Measurements from ENCODE around the gene SRSF4. TPM values are rescaled to one million over a fixed set of nuclear protein-coding genes. Genes with fewer than 3 reads are reported as not detected.

SRSF4 gene
- total and polyA plus RNA-seq, 2 experiments from 2014 or later: 53.2 to 71.4 TPM

DNA sequence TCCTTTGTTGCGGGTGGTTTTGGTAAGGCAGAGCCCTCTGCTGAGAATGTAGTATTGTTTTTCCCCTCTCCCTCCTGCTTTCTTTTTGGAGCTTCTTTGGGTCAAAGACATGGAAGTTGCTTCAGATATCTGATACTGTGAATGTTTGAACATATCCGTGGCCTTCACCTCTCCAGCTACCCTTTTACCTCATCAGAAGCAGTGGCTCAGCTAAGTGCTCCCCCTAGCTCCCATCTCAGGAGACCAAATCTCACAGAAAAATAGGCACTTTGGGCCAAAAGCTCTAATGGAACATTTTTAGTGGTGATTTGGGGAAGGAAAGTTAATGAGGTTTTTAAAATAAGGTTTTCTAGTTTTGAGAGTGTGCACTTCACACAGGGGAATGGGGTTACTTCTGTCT lies 64.3 kb downstream of the SRSF4 start:
- H3K4me1 ChIP-seq (ENCODE audit: insufficient read depth): peaks cover 11% of the 10 kb centered on the region
- H3K9me2 ChIP-seq (replicated peaks; ENCODE audit: insufficient read depth): no peaks in the 10 kb centered on the region
- peaks cover 14% of the 10 kb centered on the region for H3K79me2 ChIP-seq
- H3K27me3 ChIP-seq: peaks cover 9% of the 10 kb centered on the region
- H3K4me2 ChIP-seq: no peak overlapping the region
- no peak overlapping the region for H3K4me3 ChIP-seq
- H4K20me1 ChIP-seq (ENCODE audit: insufficient read depth, poor library complexity, severe bottlenecking): peaks cover 4% of the 10 kb centered on the region
- no peaks in the 10 kb centered on the region for H3K36me3 ChIP-seq (replicated peaks; ENCODE audit: insufficient read depth, low read depth)
- TF ChIP-seq CTCF (IDR thresholded peaks at IDR 0.05; ENCODE audit: poor library complexity) (peak; percentile 20), EZH2phosphoT487 (IDR thresholded peaks at IDR 0.05; ENCODE audit: low read depth, severe bottlenecking, unreplicated experiment) (no peak)
- H3K9me3 ChIP-seq (ENCODE audit: low read depth): no peaks in the 10 kb centered on the region
- DNase-seq (ENCODE audit: low spot score): no peak
- no peak overlapping the region for H3K27ac ChIP-seq
- no peak overlapping the region for H2AFZ ChIP-seq
- WGBS (ENCODE audit: low lambda C conversion rate, missing lambda C conversion rate): 65% methylated on average over 2 of the region's 2 CpGs

DNA sequence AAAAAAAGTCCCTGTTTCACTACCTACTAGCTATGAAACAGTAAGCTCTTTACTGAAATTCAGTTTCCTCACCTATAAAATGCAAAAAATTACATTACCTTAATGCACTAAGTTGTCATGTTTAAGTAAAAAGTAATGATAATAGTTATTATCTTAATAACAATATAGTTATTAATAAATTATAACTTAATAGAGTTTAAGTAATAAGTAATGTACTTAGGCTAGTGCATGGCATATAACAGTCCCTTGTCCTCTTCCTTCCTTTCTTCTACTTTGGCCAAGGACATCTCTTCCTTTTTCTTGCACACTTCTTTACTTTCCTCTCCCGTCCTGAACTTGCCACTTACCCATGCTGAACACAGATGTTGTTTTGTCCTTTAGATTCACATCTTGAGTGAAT lies 67.0 kb downstream of the SRSF4 start:
- 68% methylated on average over 1 of the region's 1 CpG for WGBS (ENCODE audit: low lambda C conversion rate, missing lambda C conversion rate)

DNA sequence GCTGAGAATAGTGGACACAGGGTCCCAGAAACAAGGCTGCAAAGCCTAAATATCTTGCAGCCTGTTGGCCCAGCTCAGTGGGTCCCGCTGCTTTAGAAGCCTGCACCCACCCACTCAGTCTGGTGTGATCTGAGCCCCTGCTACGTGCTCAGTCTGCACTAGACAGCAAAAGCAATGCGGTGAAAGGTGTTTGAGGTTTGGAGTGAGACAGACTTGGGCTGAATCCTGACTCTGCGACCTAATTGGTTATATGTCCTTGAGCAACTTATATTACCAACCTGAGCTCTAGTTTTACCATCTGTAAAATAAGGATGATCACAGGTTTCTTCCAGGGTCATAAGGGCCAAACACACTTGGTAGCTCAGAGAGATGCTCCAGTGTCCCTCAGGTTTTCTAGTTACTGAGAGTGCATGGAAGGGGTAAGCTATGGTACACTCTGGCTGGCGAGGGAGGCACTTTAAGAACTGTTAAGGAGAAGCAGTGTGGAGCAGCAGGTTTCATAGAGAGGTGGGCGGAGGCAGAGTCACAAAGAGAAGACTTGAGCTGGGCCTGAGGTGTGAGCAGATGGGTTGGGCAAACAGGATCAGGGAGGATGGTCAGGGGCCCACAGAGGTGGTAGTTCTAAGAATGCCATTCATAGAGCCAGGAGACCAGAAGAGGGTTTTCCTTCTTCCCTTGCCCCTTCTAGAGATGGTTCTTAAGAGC lies 68.1 kb downstream of the SRSF4 start:
- H4K20me1 ChIP-seq (ENCODE audit: insufficient read depth, poor library complexity, severe bottlenecking): no peaks in the 10 kb centered on the region
- TF ChIP-seq CTCF (IDR thresholded peaks at IDR 0.05; ENCODE audit: poor library complexity) (no peak), EZH2phosphoT487 (IDR thresholded peaks at IDR 0.05; ENCODE audit: low read depth, severe bottlenecking, unreplicated experiment) (no peak), EZH2 (IDR thresholded peaks at IDR 0.05; ENCODE audit: borderline replicate concordance) (no peak)
- H3K36me3 ChIP-seq (replicated peaks; ENCODE audit: insufficient read depth, low read depth): no peaks in the 10 kb centered on the region
- no peak overlapping the region for H3K4me2 ChIP-seq
- H3K27me3 ChIP-seq: no peaks in the 10 kb centered on the region
- no peak overlapping the region for H3K27ac ChIP-seq
- no peaks in the 10 kb centered on the region for H3K9me3 ChIP-seq (ENCODE audit: low read depth)
- 93% methylated on average over 6 of the region's 6 CpGs for WGBS (ENCODE audit: low lambda C conversion rate, missing lambda C conversion rate)
- no peaks in the 10 kb centered on the region for H3K9me2 ChIP-seq (replicated peaks; ENCODE audit: insufficient read depth)
- H3K4me3 ChIP-seq: no peak overlapping the region
- H3K79me2 ChIP-seq: no peaks in the 10 kb centered on the region
- no peaks in the 10 kb centered on the region for H3K4me1 ChIP-seq (ENCODE audit: insufficient read depth)
- H2AFZ ChIP-seq: no peak overlapping the region
- no peak for DNase-seq (ENCODE audit: low spot score)

More for the DNA sequence above, 67.0 kb downstream of the SRSF4 start:
- Histone ChIP-seq H3K9me2 (replicated peaks; ENCODE audit: insufficient read depth) (no peaks in the 10 kb centered on the region), H3K36me3 (replicated peaks; ENCODE audit: insufficient read depth, low read depth) (no peaks in the 10 kb centered on the region), H3K9me3 (ENCODE audit: low read depth) (no peaks in the 10 kb centered on the region), H3K79me2 (no peaks in the 10 kb centered on the region), H3K4me3 (no peak overlapping the region), H3K4me2 (no peak overlapping the region), H2AFZ (no peak overlapping the region), H3K27ac (no peak overlapping the region), H4K20me1 (ENCODE audit: insufficient read depth, poor library complexity, severe bottlenecking) (no peaks in the 10 kb centered on the region), H3K4me1 (ENCODE audit: insufficient read depth) (no peaks in the 10 kb centered on the region), H3K27me3 (no peaks in the 10 kb centered on the region)
- TF ChIP-seq EZH2phosphoT487 (IDR thresholded peaks at IDR 0.05; ENCODE audit: low read depth, severe bottlenecking, unreplicated experiment) (no peak), CTCF (IDR thresholded peaks at IDR 0.05; ENCODE audit: poor library complexity) (no peak), EZH2 (IDR thresholded peaks at IDR 0.05; ENCODE audit: borderline replicate concordance) (no peak)
- no peak for DNase-seq (ENCODE audit: low spot score)

Measured in hepatocyte (in vitro differentiated cells).